8988T (cell line): ENCODE results near the gene TUBB1.
"Not testable (repeated sequence)": the region's sequence is repeated elsewhere in the genome, so short reads cannot be mapped to it uniquely, and the experiment has no call there.

Experiments
- DNase-seq: peaks from one replicate; pipeline ENCODE4 v3.0.0; 2011

TUBB1 gene

DNA sequence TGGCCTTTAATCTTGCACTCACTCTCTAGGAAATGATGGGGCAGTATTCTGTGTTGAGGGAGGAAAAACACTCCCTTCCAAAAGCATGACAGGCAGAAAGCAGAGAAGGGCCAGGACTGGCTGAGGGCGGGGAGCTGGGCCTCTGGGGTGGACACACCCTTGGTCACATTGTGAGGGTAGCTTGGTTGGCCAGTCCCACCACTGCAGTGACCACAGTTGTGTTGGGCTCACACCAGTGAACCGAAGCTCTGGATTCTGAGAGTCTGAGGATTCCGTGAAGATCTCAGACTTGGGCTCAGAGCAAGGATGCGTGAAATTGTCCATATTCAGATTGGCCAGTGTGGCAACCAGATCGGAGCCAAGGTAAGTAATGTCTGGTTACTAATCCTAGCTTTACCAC is at the start of gene TUBB1:
TUBB1 (plus strand) TSS at position 213 of the 400 bp plus-strand sequence; CDS start at position 307, 94 bp downstream.
- DNase-seq: no peak

- DNase-seq: no peak
Measured at GRCh38 chr20:58969439-58969838, 49.8 kb upstream of the TUBB1 start.

DNA sequence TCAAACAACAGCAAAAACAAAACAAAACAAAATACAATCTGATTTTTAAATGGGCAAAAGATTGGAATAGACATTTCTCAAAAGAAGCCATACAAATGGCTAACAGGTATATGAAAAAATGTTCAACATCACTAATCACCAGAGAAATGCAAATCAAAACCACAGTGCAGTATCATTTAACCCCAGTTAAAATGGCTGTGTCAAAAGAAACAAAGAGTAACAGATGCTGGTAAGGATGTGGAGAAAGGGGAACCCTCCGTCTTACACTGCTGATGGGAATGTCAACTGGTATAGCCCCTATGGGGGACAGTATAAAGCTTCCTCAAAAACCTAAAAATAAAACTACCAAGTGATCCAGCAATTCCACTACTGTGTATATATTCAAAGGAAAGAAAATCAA is 49.1 kb upstream of the TUBB1 start:
- no peak for DNase-seq

DNA sequence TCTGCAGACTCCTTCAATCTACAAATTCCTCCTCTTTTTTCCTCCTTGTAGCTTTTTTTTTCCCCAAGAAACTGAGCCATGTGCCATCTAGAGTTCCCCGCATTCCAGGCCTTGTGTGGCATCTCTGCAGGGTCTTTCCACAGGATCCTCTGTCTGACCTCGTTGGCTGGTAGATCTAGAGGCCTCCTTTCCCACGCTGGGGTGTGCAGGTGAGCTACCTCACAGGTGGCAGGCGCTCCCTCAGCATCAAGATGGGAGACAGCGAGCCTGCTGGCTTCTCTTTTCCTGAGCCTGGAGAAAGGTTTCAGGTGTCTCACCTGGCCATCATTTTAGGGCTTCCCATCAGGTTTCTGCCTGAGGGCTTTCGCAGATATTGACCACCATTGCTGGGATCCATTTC is 47.8 kb upstream of the TUBB1 start:
- no peak for DNase-seq

DNA sequence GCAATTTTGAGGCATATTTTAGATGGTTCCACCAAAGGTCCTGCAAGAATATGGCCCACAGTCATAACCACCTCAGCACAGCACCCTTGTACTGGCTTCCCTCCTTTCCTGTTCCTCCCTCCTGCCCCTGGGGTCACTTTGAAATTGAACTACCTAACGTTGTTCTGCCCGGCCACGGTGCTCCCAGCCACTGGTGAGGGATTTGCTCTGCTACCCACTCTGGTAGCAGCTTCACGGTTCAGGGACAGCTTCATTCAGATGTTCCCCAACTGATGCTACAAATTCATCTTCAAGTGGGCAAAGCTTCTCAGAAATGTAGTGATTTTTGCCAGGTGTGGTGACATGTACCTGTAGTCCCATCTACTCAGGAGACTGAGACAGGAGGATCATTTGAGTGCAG is 46.0 kb upstream of the TUBB1 start:
- DNase-seq: no peak

- no peak for DNase-seq
Measured at GRCh38 chr20:58973866-58974265, 45.4 kb upstream of the TUBB1 start.

DNA sequence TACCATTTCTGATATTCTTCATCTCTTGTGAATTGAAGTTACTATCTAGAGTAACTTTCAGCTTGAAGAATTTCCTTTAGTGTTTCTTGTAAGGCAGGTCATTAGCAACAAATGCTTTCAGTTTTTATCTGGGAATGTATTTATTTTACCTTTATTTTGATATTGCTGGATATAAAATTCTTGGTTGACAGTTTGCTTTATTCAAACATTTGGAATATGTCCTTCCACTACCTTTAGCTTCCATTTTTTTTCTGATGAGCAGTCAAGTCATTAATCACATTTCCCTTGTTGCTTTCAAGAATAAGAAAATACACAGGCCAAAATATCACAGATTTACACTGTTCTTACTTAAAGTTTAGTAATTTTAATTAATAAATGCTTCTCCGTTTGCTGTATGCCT is 43.9 kb upstream of the TUBB1 start:
- no peak for DNase-seq

DNA sequence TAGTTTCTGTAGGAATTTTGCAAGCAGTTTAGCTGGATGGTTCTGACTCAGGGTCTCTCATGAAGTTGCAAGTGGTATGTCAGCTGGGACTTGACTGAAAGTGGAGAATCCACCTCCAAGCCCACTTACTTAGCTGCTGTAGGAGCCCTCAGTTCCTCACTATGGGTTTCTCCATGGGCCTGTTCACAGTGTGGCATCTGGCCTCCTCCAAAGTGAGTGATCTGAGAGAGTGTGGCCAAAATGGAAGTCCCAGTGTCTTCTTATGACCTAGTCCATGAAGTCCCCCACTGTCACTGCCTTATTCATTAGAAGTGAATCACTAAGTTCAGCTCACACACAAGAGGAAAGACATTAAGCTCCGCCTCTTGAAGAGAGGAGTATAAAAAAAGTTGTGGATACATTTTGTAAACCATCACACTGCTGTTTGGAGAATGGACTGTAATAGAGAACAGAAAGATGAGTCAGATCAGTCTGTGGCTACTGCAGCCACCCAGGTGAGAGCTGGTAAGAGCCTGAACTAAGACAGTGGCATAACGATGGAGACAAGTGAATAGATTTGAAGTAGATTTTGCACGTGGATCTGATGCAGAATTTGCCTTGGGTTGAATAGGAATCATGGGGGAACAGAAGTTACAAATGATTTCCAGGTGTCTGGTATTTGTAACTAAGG is 43.0 kb upstream of the TUBB1 start:
- DNase-seq: no peak

DNA sequence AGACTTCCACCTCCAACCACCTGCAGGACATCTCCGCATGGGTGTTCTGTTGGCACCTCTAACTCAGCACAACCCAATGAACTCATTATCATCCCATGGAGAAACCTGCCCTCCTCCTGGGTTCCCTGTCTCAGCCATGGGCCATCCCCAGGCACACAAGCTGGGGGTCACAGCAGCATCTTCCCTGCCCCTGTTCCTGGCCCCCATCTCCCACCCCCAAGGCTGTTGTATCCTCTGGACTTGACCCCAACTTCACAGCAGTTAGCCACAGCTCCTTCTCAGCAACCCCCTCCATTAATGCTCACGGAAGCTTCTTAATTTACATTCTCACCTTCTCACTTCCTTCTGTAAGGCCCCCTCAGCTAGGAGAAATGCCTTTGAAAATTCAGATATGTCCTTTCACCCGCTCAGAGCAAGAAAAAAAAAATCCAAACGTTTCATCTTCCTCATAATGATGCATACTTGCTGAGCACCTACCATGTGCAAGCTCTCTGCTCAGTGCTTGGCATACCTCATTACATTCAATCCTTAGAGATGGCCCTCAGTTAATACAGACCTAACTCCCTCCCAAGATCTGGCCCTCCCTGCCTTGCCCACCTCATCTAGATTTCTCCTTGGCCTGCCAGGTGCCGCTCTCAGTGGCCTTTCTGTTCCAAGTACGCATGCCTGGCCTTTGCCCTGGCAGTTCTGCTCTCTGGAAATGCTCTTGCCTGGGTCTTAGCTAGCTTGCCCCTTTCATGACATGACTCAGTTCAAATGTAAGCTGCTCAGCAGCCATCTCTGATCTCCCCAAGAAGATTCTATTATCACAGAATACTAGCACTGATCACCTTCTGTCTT is 40.7 kb upstream of the TUBB1 start:
- no peak for DNase-seq

DNA sequence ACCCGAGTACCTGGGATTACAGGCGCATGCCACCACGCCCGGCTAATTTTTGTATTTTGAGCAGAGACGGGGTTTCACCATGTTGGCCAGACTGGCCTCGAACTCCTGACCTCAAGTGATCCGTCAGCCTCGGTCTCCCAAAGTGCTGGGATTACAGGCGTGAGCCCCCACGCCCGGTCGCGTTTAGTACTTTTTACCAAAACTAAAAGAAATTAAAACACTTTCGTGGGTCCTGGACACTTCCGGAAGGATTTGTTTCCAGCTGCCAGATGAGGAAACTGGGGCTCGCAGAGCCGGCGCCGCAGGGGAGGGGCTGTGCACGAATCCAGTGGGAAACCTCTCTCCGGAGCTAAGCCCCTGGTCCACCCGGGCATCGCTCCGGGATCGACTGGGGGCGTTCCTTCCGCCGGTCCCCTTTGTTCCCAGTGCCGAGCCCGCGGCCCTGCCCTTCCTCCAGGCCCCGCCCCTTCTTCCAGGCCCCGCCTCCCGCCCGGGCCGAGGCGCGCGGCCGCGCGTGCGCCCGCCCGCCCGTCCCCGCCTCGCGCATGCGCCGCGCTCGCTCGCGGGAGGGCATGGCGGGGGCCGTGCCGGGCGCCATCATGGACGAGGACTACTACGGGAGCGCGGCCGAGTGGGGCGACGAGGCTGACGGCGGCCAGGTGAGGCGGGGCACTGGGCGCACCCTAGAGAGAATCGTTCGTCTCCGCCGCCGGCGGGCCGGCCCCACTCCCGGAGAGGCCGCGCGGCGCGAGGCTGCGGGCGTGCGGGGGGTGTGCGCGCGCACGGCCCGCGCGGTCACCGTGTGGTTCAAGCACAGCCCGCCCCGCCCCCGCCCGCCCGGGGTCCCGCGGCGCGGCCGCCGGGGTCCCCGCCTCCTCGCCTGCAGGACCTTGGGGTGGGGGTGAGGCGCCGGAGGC is 38.3 kb upstream of the TUBB1 start, which contains the start of gene NELFCD:
NELFCD (plus strand) TSS at position 546 of the 917 bp plus-strand sequence; CDS start at position 600, 54 bp downstream.
- DNase-seq: peak; percentile 99

DNA sequence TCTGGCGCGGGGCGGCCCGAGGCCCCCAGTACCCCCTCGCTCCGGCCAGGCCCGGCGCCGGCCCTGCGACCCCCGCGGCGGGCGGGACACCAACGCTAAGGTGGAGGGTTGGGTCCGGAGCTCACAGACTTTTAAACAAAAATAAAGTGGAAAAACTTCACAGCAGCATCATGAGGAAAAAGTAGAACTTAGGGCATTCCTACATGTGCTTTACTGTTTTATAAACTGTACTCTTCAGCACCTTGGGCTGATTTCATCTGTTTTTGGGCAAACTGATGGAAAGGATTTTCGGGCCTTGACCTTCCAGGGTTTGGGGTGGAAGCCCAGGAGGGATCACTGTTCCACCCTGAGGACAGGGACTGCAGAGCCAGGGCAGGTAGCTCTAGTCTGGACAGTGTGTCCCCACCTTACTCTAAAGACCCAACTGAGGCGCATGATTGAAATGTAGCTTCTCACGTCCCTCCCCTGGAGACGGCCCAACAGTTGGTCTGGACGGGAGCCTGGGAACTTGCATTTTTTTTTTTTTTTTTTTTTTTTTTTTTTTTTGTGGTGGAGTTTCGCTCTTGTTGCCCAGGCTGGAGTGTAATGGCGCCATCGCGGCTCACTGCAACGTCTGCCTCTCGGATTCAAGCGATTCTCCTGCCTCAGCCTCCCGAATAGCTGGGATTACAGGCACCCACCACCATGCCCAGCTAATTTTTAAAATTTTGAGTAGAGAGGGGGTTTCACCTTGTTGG is 37.4 kb upstream of the TUBB1 start:
- DNase-seq: no peak

- no peak for DNase-seq
Measured at GRCh38 chr20:58982406-58983114, 36.7 kb upstream of the TUBB1 start.

- not testable (repeated sequence) for DNase-seq
Measured at GRCh38 chr20:58983115-58983468, 36.1 kb upstream of the TUBB1 start.

DNA sequence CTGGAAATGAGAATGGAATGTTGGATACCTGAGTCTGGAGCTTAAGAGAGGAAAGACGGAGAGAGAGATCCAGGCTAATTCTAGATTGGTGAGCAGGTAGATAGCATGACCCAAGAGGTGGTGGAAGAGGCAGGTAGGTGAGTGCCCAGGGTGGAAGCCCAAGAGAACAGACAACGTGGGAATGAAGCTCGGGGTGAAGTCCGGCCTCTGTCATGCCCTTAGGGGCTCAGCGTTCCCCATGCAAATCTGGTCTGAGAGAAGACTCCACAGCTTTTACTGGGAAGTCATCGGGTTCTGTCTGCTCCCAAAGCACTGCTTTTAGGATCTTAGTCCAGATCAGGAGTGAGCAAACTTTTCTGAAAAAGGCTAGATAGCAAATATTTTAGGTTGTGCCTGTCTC is 34.5 kb upstream of the TUBB1 start:
- DNase-seq: no peak

GRCh38 chr20:58985656-58986055 is 33.6 kb upstream of the TUBB1 start:
- peak; percentile 2 for DNase-seq

- DNase-seq: no peak
Measured at GRCh38 chr20:58986286-58986967, 32.8 kb upstream of the TUBB1 start.

- no peak for DNase-seq
Measured at GRCh38 chr20:58986968-58987517, 32.2 kb upstream of the TUBB1 start.

DNA sequence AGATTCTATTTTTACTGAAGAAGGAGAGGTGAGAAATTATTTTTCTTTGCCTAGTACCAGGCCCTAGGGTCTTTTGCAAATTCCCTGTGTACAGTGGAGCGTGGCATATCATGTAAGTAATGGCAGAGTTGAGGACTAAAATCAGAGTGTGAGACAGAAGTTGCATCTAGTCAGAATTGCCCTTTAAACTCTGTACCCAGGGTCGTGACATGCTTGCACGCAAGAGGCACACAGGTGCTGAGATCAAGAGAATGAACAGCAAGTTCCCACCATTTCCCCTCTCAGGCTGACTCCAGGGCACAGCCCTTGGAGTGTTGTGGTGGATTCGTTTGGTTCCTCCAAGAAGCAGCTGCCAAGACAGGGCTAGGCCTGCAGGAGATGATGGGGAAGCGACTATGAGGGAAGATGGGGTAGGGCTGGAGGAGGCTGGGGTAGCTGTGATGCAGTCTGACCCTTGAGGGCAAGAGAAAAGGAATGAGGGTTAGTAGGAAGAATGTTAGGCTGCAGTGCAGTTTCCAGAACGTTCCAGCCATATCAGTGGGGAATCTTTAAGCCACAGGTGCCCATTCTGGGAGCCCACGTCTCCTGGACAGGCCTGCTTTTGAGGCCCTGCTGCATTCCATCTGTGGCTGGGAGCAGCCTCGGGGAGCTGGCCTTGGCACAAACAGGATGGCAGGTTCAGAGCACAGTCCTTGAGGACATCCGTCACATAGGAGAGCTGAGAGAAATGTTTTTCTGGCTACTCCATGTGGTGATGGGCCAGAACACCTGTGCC is 31.3 kb upstream of the TUBB1 start:
- peak; percentile 4 for DNase-seq

GRCh38 chr20:58988565-58988882 is 30.7 kb upstream of the TUBB1 start:
- DNase-seq: no peak

DNA sequence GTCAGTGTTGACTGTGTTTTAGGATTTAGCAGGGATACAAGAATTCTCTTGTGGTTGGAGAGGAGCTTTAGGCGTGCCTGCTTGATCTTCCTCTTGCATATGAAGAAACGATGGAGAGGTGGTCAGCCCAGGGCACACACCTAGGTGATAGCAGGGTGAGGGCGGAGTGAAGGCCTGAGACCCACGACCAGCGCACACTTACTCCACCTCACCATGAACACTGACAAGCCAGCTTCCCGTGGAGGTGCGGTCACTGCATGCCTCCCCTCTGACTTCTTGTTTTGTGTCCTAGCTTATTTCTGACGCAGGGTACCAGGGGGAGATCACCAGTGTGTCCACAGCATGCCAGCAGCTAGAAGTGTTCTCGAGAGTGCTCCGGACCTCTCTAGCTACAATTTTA is 30.0 kb upstream of the TUBB1 start:
- no peak for DNase-seq
